DMS 273 treated with DMSO at 0.1 percent for 48 hours (cell line): ENCODE data around the gene SMIM1.

Experiments used
- DNase-seq: peaks from one replicate; lab custom pipeline; 2025; lab: John Stamatoyannopoulos, UW

Gene SMIM1

DNA sequence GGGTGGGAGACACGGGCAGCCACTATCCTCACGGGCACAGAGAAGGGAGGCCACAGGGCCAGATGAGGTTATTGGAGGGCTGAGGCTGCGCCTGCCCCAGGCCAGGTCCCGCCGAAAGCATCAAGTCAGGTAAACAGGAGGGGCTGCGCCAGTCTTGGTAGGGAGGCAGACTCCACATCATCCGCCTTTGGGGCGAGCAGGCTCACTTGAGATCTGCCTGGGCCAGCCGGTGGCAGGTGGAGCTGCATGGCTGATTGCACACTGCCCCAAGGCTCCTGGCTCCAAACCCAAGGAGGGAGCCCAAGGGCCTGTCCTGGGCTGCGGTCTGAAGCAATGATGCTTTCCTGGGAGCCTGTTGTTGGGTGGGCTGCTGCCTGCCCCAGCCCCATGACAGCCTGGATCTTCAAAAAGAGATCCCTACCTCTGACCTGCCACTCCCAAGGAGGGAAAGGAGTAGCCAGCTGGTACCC is 4.6 kb downstream of the SMIM1 start:
- no peak for DNase-seq

DNA sequence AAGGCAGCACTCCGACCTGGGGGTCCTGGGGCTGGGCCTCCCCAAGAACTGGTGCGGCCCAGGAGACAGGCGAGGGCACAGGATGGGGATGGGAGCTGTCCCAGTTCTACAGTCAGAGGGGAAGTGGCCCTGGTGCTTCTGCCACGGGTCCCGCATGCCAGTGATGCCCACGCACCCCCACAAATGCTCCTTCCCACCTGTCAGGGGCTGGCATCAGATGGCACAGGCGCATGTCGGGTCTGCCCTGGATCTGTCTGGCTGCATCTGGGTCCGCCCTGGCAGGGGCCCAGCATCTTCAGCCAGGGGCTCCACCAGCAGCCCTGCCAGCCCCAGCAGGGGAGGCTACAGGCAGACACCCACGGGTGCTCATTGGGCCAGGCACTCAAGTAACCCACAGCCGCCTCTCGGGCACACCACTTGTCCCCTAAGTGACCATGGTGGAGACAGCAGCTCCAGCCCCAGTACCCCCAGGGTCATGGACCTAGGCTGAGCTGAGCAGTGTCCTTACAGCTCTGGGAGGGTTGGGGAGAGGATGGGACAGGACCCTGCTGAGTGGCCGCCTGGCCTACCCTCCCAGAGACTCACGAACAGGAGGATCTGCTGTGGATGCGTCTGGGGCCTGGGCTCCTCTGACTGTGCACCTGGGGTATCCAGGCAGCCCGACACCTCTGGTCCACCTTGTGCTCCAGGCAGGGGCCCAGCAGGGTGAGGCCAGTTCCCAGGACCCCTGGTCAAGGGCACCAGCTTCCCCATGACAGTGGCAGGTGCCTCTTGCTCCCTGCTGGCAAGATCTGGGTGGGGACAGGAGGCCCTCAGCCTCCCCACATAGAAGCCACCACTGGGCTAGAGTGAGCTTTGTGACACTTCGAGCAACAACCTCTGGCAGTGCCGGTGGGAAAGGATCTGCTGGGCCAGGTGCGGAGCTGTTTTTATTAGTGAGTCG is 5.4 kb downstream of the SMIM1 start:
- no peak for DNase-seq

DNA sequence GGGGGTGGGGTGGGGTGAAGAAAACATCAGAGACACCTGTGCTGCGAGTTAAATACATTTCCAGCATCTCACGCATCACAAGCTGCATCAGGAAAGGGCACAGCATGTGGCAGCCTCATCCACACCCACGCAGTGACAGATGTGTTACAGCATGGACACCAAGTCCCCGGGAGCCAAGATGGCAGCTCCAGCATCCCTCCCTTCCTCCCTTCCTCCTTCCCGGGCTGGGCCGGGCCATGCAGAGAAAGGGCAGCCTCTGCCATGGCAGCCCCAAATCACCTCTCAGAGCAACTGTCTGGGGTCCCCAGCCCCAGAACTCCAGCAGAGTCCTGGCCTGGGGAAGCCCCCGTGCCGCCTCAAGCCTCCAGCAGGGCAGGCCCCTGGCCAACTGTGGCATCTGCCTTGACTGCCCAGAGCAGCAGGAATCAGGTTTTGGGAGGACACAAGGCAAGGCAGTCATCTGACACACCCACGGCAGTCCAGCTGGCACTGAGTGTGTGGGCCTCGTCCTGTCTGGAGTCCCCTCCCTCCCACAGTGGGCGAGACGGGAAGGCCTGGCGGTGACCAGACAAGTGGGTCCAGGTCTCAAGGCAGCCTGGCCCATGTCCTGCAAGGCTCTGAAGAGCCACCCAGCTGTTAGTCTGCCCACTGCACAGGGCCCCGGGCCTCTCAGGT is 6.2 kb downstream of the SMIM1 start:
- no peak for DNase-seq

DNA sequence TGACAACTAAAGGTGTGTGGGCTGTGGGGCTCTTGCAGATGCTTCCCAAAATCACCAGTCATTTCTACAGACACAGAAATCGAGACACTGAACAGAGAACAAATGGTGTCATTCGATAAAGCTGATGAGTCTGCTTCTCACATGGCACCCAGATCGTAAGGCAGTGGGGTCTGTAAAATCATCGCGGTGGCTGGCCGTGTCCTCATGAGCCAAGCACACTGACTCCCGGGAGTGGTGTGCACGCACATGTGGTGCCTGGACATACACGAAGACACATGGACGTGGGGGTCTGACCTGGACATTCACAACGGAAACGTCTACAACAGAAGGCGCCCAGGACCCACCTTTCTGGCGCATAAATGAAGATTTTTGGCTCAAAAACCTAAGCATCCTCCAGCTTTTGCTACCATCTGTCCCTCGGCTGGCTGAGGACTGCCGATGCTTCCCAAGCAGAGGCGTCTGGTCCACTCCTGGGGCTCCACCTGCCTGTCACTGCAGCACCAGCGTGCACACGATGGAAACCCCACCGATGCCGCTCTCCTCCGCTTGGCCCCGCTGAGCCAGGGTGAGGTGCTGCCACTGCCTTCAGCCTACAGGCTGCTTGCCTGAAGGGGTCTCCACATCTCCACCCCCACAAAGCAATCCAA is 6.8 kb downstream of the SMIM1 start:
- DNase-seq, result no peak

DNA sequence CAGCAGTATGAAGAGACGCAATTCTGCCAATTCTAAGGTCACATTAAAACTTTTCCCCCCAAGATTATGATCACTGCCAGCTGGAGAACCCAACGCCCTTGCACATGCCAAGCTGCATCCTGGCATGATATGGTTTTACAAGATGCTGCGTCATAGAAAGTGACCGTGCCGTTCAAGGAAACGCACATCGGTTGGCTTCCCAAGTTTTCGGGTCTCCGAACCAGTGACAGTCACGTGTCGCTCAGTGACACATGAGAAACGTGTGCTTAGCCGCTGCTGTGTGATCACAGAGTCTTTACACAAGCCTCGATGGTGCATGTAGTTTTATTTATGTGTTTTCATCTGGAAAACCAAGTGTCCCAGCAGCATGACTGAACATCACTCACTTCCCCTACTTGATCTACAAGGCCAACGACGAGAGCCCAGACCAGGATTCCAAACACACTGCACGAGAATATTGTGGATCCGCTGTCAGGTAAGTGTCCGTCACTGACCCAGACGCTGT is 7.4 kb downstream of the SMIM1 start:
- no peak for DNase-seq

DNA sequence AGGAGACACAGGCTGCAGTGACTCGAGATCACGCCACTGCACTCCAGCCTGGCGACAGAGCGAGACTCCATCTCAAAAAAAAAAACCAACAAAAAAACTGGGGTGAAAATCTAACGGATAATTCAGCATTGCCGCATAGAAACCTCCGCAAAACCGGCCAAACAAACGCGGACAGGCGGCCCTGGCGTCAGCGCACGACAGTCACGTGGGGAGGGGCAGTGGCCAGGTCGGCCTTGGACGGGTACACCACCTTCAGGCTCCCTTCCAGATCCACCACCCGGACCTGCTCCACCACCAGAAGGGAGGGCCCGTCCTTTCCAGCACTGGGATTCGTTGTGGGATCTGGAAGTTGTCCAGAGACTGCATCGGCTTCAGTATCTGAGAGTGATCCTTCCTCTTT is 8.4 kb downstream of the SMIM1 start:
- no peak for DNase-seq

DNA sequence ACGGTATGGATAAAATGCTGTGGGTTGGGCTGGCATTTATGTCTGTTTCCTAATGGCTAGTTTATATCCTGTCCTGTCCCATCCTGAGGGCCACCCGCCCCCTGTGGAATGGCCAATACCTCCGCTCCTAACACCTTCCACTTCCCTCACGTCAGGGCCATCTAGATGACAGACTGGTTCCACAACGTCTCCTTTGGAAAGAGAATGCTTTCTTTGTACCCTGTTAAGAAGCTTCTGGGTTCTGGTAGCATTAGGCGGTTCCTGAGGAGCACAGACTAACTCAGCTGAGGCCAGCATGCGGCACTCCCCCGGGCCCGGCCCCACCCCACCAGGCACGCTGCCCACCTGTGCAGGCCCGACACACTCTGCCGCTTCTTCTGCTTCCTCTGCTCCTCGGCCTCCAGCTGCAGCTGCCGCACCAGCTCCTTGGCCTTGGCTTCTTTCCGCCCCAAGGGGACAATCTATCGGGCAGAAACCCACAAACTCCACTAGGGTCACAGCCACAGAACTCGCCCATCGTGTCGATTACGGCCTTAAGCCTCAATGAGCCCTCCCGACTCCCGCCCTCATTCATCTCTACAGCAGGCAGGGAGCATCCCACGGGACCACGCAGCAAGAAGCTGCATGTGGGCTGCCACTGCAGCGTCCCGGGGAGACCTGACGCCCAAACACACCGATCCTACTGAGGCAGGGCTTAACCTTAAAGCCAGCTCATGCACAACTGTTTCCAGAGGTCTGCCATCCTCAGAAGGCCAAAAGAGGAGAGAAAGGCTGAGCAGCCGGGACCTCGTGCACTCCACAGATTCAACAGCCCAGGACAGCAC is 11.3 kb downstream of the SMIM1 start:
- DNase-seq, result no peak

DNA sequence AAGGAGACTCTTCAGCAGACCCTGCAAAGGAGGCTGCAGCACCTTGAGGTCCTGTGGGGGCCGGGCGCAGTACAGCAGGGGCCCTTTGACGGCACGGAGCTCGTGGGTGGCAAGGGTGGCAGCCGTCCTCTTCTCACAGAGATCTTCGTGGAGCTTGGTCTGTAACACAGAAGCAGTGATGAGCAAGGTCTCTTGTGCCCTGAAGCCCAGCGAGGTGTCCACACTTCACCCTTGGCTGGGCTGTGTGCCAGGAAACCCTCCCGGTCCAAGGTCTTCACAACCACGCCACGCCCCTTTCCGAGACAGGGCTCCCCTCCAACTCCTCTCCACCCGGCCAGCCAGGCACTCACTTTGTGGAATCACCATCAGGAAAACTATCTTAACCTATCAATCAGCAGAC is 12.5 kb downstream of the SMIM1 start:
- DNase-seq, result no peak

DNA sequence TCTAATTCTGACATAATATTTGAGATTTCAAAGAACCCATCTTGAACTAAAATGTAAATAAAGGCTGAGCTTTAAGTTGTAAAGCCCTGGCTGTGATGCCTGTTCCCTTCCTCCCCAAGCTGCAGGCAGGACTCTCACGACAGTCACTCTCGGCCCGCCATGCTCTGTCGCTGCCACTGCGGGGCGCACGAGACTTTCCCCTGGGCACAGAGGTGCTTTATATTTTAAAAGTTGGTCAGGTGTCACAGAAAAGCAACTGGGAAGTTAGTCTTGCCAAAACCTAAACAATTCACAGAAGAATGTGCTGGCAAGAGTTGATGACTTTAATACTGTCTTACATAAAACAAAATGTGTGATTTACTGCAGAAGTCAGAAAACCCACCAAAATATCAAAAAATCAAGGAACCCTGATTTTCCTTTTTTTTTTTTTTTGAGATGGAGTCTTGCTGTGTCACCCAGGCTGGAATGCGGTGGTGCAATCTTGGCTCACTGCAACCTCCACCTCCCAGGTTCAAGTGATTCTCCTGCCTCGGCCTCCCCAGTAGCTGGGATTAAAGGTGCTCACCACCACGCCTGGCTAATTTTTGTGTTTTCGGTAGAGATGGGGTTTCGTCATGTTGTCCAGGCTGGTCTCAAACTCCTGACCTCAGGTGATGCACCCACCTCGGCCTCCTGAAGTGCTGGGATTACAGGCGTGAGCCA is 13.1 kb downstream of the SMIM1 start:
- DNase-seq, result no peak

DNA sequence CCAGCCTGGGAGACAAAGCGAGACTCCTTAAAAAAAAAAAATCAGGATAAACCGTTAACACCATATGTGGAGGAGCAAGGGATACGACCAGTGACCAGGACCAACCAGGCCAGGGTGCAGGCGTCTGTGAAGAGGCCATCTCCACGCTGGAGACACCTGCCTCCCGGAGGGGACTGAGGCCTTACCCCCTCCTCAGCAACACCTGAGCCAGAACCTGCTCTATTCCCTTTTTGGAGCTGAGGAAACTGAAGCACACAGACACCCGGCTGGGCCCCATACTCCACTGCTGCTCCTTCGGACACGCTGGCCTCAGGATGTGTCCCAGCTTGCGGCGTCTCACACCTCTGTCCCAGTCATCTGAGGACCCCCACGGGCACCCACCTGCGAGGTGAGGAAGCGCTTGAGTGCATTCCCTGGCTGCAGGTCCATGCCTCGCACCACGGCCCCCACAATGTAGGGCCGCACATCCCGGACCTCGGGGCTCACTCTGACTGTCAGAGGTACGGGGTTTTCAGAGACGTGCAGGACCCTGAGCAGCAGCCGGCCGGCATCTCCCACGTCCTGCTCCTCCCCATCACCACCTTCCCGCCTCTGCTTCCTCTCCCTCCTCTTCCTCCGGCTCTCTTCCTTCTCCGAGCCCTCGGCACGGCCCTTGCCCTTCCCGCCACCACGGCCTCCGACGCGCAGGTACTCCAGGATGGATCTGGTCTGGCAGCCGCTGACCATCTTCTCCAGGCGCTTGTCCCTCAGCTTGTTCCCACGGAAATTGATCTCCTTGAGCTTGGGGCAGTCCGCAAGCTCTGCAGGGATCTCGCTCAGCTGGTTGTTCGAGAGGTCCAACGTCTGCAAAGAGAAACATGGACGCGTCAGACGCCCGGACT is 14.2 kb downstream of the SMIM1 start:
- no peak for DNase-seq

DNA sequence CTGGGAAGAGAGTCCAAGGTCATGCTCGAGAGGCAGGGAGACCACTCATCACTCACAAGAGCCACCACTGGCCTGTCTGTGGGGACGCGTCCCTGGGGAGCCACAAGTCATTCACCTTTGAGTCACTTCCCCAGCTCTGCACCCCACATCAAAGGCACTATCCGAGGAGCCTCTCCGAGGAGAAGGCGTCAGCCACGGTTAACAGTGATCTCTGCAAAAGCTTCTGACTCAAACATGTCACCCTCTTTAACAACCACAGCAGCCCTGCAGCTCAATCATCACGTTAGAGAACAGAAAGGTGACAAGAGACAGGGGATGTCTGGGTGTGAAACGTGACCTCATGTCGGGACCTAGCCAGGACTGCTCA is 14.8 kb downstream of the SMIM1 start:
- DNase-seq, result no peak

DNA sequence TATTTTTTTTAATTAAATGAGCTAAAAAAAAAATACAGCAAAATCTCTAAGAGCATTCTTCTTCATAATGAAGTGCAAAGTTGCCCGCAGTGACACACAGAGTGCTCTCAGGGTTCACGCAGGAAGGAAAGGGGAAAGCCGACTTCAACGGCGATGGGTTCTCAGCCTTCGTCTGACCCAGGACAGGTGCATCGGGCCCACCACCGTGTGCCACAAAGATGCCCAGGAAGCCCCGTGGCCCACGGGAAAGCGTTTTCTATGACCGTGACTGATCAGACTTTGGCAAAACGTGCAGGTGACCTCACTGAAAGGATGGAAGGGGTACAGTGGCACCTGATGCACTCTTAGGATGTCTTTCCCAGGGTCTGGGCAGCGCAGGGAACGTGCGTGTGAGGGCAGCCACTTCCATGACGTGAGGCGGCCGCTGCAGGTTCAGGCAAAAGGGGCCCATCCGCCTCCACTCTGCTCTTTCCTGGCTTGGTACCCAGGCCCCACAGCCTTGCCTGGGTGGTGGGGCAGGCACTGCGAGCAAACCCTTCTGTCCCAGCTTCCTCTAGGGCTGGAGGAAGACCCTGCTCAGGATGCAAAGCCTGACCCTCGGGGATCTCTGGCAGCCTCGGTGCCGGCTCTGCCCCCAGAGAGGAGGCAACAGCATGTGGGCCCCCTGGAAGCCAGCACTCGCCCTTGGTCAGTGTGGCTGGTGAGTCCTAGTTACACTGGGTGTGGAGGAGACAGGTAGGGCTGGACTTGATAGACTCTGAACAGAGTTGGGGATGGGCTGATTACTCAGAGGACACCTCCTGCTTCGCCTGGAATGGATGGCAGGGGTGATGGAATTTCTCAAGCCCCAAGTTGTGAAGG is 15.4 kb downstream of the SMIM1 start:
- no peak for DNase-seq

DNA sequence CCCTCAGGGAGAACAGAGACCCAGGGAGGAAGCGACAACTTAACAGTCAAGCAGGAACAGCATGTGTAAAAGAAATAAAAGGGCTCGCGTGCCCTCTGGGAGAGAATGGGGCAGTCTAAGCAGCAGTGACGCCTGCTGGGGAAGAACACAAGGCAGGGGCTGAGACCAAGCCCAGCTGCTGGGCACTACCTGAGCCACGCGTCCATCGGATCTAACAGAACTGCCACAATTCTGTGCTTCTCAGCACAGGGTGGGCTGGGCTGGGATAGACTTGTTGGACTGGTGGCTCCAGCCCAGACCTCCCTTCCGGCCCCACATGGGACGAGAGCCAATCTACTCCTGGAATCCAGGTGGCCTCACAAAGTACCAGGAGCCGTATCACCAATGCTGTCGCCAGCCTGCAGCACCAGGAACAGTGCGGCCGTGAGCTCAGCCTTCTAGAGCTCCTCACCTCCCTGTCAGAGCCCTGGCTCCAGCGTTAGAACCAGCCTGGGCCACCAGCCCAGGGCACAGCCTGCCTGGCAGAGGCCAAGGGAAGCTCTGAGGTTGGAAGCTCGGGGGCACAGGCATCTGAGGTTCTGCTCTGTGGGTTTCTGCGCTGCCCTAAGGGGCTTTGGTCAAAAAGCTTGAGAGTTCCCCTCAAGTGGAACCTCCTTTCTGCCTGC is 16.3 kb downstream of the SMIM1 start:
- no peak for DNase-seq

DNA sequence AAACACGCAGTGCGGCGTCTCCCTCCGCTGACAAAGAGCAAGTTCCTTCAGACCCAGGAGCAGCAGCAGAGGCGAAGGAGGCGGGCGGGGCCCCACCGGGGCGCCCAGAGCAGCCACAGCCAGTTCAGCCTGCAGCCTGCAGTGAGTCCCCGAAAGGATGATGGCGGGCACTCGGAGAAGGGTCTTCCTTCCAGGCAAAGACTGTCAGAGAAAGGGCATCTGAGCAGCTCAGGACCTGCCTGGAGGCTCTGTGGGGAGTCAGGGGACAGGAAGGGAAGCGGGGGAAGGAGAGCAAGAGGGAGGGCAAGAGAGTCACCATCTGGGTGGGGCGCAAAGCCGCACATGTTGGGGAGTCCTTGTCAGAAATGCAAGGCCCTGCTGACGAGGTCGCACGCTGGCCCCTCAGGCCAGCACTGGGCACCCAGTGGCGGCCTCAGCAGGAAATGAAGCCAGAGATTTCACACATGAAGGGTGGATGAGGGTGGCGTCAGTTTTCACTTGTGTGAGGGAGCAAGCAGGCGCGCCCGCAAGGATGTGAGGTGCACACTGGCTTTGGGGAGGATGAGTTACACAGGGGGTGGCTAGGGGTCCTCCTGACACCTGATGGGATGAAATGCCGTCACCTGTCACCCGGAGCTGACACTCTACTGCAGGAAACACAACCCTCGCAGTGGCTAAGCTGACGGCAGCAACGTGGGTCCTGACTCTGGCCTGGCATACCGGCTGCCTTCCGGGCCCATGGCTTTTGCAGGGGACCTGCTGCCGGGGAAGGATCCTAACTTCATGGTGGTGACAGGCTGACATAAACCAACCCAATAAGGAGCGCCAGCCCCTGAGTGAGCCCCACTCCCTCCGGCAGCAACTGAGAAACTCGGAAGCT is 17.1 kb downstream of the SMIM1 start:
- no peak for DNase-seq

DNA sequence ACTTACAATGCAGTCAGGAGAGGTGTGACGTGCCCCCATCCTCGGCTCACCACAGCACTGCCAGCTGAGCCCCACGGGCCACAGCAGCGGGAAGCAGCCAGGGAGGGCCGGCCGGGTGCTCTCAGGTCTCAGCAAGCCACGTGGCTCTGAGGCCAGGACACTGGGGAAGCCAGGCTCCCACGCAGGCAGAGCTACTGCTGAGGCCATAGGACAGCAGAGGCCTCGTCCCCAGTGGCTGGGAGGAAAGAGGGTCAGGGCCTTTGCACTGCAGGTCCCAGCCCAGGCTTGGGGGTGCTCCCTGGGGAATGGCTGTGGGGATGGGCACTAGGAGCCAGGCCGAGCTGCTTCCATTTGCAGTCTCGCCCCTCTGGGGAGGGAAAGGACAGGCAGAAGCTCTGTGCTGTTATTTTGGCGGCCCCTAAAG is 18.0 kb downstream of the SMIM1 start:
- no peak for DNase-seq

DNA sequence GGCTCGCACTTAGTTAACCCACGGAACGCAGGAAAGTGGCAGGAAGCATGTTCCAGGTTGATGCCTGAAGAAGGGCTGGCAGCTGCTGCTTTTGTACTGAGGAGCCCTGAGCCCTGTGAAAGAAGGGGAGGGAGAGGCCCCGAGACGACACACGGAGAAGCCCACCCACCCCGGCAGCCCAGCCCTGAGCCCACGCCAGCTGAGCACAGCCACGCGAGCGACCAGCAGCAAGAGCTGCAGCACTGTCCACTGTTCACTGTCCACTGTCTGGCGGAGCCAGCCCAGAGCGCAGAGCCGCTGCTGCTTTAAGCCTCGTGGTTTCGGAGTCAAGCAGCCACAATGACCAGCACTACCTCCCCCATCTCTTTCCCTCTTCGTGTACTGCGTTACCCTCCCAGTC is 18.4 kb downstream of the SMIM1 start:
- DNase-seq, result no peak

DNA sequence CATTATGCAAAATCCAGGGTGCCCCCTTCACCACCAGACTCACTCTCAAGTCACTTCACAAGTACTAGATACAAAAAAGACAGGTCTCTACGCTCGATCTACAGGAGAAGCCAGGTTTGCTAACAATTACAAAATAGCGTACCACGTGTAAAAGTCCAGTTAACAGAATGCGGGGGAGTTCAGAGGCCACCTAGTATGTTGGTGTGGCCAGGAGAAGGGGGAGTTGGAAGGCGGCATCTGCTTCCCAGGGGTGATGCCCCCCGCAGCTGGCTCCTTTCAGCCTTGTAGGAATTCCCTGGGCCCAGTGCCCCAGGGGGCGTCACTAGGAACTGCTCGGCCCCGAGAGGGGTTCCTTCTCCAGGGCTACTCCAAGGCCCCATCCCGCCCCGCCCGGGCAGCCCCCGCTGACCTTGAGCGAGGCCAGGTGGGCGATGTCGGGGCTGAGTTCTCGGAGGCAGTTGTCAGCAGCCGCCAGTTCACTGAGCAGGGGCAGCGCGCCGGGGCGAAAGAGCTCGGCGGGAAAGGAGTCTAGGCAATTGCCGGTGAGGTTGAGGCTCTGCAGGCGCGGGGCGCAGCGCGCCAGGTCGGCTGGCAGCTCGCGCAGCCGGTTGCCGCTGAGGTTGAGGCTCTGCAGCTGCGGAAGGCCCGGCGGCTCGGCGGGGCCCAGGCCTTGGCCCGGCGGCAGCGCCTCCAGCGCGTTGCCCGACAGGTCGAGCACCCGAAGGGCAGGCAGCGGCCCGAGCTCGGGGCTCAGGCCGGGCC is 23.1 kb downstream of the SMIM1 start:
- DNase-seq, result no peak
